Kasumi-1 (cell line): ENCODE data around the gene STK35.

ENCODE experiments used
- DNase-seq, 2 experiments: peaks; one replicate each; lab custom pipeline; 2025; lab: John Stamatoyannopoulos, UW

Gene STK35

DNA sequence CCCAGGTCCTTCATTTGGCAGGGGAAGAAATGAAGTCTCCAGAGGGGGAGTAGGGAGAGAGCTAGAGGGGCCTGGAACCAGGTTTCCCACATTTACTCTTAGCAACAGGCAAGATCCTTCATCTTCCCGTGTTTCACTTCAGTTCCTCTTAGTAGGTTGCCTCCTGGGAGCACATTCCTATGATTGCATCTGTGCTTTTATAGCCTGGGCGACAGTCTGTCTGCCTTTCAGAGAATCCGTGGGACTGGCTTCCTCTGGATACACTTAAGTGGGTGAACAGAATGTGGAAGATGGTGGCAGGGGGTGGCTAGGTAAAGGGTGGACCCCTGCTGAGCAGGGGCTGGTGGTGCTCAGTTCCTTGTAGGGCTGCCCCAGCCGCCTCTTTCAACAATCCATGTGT is 33.4 kb downstream of the STK35 start:
- no peak for DNase-seq

GRCh38 chr20:2136275-2136674 is 34.6 kb downstream of the STK35 start:
- no peak for DNase-seq

DNA sequence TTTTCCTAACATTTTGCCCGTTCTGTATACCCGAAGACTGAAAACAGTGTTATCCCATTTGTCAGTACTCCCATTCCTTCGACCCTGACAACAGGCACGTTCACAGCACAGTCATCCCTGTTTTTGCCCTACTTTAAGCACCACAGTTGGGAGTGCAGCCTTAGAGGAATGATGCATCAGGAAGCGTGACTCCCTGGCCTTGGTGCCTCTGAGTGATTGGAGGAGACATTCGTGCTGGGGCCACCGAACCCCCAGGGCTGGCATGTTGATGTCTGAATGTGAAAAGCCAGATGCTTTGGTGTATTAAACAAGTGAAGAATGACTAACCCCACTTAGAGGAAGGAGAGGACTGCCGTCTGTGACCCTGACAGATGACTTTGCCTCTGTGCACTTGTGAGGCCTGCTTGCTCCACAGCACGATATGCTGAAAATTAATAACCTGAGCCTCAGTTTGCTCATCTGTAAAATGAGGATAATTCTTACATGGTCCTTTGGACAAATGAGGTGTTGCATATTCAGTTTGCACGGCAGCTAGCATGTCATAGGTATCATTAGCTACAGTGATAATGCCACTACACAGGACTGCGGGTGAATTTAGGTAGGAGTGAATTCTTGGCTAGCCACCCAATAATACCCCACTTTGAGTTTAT is 36.0 kb downstream of the STK35 start:
- no peak for DNase-seq

DNA sequence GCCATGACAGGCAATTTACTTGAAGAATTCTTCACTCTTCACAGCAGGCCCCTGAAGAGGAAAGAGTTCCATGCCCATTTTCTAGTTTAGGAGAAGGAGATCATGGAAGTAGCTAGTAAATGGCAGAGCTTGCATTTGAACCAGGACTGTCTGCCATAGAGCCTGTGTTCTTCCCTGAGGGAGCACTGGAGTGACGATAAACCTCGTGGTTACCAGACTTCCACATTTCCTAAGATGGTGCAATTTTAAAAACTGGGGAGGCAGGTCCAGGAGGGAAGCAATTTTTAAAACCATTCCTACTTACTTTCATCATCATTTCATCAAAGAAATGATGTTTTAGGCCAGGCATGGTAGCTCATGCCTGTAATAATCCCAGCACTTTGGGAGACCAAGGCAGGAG is 36.8 kb downstream of the STK35 start:
- DNase-seq, result no peak

- no peak for DNase-seq
Measured at GRCh38 chr20:2139250-2139649, 37.6 kb downstream of the STK35 start.

- no peak for DNase-seq
Measured at GRCh38 chr20:2139736-2140135, 38.1 kb downstream of the STK35 start.

DNA sequence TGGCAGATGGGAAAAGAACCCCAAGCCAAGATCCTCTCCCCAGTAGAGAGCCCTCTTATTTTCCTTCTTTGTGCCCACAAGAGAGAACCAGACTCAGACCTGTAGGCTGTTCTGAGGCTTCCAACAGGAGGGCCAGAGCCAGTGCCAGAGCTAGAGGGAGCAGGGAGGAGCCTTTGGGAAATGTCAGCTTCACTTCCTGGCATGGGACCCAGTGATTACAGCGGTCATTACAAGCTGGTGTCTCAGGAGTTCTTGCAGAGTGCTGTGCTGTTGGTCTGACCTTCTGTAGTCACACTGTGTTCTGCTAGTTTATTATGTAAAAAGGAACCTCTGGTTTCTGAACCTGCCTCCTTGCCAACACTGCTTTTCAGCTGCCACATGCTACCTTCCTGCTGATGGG is 38.9 kb downstream of the STK35 start:
- no peak for DNase-seq

GRCh38 chr20:2141600-2142575 is 40.3 kb downstream of the STK35 start:
- DNase-seq, result no peak

- DNase-seq, result no peak
Measured at GRCh38 chr20:2142649-2143048, 41.0 kb downstream of the STK35 start.

DNA sequence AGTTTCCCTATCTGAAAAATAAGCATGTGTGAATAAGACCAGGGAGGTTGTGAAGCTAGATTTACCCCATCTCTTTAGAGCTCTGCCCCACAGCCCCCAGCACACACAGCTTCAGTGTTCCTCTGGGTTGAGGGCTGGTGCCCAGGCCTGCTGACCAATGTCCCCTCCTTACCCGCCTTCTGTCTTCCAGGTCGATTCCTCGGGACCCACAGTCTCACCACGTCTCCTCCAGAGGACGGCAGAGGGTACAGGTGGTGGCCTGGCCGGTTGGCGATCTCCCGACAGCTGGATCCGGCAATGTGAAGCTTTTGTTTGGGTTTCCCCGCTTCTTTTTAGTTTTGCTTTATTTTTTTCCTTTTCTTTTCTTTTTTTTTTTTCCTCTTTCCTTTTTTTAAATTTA is 42.0 kb downstream of the STK35 start:
- no peak for DNase-seq

DNA sequence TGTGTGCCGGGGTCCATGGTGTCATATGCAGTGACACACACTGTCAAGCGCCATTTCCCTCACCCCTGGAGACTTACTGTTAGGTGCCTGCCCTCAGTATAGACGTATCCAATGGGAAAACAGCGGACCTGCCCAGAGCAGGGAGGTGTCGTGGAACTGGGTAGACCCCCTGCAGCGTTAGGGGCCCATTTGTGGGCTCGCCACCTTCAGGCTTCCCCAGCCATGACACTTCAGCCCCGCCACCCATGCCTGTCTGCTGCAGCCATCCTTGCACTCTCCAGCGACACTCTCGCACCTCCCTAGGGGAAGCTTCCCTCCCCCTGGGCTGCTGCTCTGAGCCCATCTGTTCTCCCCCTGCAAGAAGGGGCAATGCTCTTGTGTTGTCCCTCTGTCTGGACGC is 43.2 kb downstream of the STK35 start:
- no peak for DNase-seq

GRCh38 chr20:2145376-2145775 is 43.7 kb downstream of the STK35 start:
- no peak for DNase-seq

DNA sequence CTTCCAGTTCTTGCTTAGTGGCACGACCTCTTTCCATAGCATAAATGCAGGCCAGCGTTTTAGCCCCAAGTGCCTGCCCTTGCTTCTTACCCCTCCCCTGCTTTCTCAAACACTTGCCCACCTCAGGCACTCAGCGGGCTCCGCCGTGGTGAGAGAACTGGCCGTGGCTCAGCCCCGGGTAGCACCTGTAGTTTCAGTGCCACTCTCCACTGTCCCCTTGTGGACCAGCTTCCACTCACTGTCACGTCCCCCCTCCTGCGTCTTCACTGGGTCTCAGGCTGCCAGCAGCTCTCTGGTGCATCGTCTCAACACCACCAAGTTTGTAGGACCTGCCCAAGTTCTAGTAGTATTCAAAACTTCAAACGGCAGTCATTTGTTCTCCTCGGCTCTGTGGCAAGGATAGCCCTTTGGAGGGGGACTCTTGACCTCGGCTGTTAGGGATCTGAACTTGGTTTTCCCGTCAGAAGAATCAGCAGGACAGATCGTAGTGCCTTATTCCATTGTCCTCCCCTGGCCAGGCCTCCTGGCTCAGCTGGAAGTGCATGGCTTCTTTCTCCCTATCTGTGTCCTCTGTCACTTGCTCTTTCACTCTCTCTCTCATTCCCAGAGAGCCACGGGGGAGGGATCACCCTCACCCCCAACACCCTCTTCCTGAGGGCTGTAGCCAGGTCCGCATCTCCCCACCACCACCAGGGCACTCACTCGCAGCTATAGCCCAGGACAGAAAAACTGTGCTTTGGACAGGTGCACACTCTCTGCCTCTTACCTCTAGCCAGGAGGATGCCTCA is 44.6 kb downstream of the STK35 start:
- DNase-seq, result no peak

DNA sequence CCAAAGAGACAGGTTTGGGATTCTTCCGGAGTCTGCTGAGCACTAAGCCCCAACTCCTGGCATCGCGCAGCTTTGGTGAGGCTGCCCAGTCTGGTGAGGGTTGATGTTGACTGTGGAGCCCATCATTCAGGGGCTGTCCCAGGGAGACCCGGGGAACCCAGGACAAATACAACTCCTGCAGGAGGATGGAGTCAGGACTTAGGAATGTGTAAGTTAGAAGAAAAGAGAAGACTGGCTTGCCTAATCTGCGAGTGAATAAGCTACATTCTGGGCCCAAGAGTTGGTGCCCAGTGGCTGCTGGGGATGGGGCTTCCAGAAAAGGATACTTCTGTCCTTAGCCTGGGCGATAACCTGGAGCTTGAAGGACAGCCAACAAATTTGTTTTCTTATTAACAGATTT is 47.9 kb downstream of the STK35 start:
- DNase-seq, result no peak

DNA sequence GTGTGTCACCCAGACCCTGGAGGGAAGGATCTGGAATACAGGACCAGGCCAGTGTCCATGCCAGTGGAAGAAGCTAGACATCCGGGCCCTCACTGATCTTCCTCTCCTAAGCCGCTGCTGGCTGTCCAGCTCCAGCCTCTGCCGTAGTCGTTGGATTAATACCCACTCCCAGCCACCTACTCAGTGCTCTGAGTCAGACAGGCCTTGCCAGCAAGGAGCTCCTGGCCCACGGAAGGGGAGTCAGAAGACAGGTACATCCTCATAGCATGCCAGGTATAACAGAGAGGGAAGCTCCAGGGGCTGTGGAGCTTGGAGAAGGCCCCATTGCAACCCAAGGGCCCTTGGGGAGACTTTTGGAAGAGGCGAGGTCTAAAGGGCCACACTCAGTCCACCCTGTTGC is 49.0 kb downstream of the STK35 start:
- no peak for DNase-seq

GRCh38 chr20:2151858-2152281 is 50.2 kb downstream of the STK35 start:
- no peak for DNase-seq

GRCh38 chr20:2152317-2152716 is 50.7 kb downstream of the STK35 start:
- no peak for DNase-seq

GRCh38 chr20:2153326-2153725 is 51.7 kb downstream of the STK35 start:
- no peak for DNase-seq

- DNase-seq, result no peak
Measured at GRCh38 chr20:2156224-2156623, 54.6 kb downstream of the STK35 start.

GRCh38 chr20:2156666-2157624 is 55.3 kb downstream of the STK35 start:
- no peak for DNase-seq

GRCh38 chr20:2162125-2162822 is 60.6 kb downstream of the STK35 start:
- no peak for DNase-seq
